K562 (cell line): Measurements from ENCODE around the gene WDR47. TPM values are rescaled to one million over a fixed set of nuclear protein-coding genes. Genes with fewer than 3 reads are reported as not detected.

Experiments
- EP400 ChIP-seq: fragments of 450-650 bp; IDR thresholded peaks from 2 replicates; pipeline ENCODE4 v1.6.1; 2017; ENCODE audit warnings: antibody characterized with exemption, mild to moderate bottlenecking, moderate library complexity
- GTF2A2 ChIP-seq: IDR thresholded peaks from 2 replicates; pipeline ENCODE4 v1.6.1; 2016; ENCODE audit warnings: mild to moderate bottlenecking, missing genetic modification characterization, missing compliant biosample characterization
- MGA ChIP-seq: fragments of 450-650 bp; IDR thresholded peaks from 2 replicates; pipeline ENCODE4 v1.6.1; 2016; ENCODE audit warnings: mild to moderate bottlenecking, moderate library complexity
- MLX ChIP-seq, 2 experiments: fragments of 450-650 bp in 1 of 2; sonication (generic) in 1 of 2; formaldehyde crosslinking; conservative IDR thresholded peaks; 2 replicates each; pipeline versions ENCODE4 v1.4.0 to v1.8.1; 2020 to 2022; ENCODE audit warnings: mild to moderate bottlenecking in 1 of 2, missing genetic modification reagents in 1 of 2
- NBN ChIP-seq: fragments of 450-650 bp; IDR thresholded peaks from 2 replicates; pipeline ENCODE4 v1.6.1; 2016; ENCODE audit warnings: low read depth, mild to moderate bottlenecking
- NFE2 ChIP-seq: IDR thresholded peaks from 2 replicates; pipeline ENCODE4 v1.6.1; 2014; ENCODE audit warnings: antibody characterized with exemption, low read depth
- PHF20 ChIP-seq: fragments of 450-650 bp; IDR thresholded peaks from 2 replicates; pipeline ENCODE4 v1.6.1; 2018; ENCODE audit not compliant: partially characterized antibody
- PKNOX1 ChIP-seq: fragments of 450-650 bp; IDR thresholded peaks from 2 replicates; pipeline ENCODE4 v1.6.1; 2016
- RAD51 ChIP-seq: fragments of 450-650 bp; IDR thresholded peaks from 2 replicates; pipeline ENCODE4 v1.7.1; 2016; ENCODE audit warnings: low read depth, mild to moderate bottlenecking, borderline replicate concordance
- RBM25 ChIP-seq: fragments of 200-400 bp; formaldehyde crosslinking; IDR thresholded peaks from 2 replicates; pipeline ENCODE4 v1.6.1; 2018; ENCODE audit warnings: low read length, low read depth, moderate library complexity; ENCODE audit not compliant: severe bottlenecking
- TCFL5 ChIP-seq: fragments of 250-450 bp; sonication (Bioruptor Pico); conservative IDR thresholded peaks from 2 replicates; pipeline ENCODE4 v1.6.1; 2021; ENCODE audit warnings: mild to moderate bottlenecking, moderate library complexity, matching md5 sums
- polyA plus RNA-seq, 8 experiments: library from polyadenylated mRNA; depleted of rRNA in 4 of 8; stranded (reverse) in 5 of 8; unstranded in 3 of 8; fragments of >200 nt; fragmentation: Nextera tagmentation in 2 of 8; fragmentation: Illumina TruSeq in 1 of 8; extraction: Ambion mirVana in 2 of 8; extraction: Trizol in 1 of 8; gene quantifications; 2 replicates each; pipeline versions ENCODE4 v1.2.1 to v1.2.3, GENCODE V29; 2011 to 2014; ENCODE audit warnings: inconsistent platforms in 1 of 8, missing spikeins in 1 of 8
- total RNA-seq, 7 experiments: library from RNA; depleted of rRNA in 6 of 7; stranded (reverse); fragments of >200 nt in 6 of 7; fragmentation: Illumina TruSeq in 2 of 7; extraction: Trizol in 2 of 7; gene quantifications; 2 replicates each; pipeline versions ENCODE4 v1.2.1 to v1.2.3, GENCODE V29; 2011 to 2021; ENCODE audit warnings: low replicate concordance in 1 of 7
- TF ChIP-seq, protein P1 (sequence below): fragments of 450-650 bp; formaldehyde crosslinking; IDR thresholded peaks from 2 replicates; pipeline ENCODE4 v1.4.0; 2020; ENCODE audit warnings: mild to moderate bottlenecking

Gene WDR47
- total and polyA plus RNA-seq, 9 of the 15 experiments (the other 6 are each of a cell fraction or from before 2014, with no cell fraction given): 1.3 to 10.1 (median 4.9) TPM

DNA sequence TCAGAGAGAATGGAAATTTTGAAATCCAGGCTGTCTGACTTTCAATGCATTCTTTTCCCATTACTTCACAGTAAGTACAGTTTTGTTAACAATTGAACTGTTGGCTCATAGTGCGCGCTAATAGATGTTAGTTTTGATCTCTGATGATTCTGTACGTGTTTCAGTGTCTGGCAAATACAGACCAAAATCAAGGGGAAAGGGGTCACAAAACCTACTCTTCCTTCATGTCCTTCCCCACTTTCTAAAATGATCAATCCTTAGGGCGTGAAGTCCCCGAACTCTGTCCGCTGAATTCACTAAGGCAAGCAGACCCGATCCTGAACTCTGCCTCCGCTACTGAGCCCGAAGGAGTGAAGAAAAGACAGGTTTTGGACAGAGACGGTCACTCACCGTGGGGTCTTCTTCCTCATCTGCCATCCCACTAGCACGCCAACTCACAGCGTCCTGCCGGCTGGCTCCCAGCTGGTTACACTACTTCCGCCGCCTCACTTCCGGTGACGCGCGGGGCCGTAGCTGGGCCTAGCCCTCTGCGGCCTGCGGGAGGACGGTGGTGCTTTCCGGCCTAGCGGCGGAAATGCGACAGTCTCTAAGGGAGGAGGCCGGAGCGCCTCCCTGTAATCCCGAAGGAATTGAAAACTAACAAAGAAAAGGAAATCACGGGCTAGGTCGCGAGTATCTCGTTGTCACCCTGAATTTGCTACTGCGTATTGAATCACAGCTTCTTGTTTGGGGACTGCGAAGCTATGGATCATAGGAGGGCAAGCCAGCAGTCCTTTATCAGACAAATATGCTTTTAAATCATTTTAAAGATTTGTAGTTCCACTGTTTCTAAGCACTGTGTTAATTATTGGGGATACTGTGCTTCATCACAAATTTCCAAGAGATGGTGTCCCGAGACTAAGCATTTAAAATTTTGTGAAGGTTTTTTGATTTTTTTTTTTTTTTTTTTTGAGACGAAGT is 33.9 kb upstream of the WDR47 start, which contains the start of gene TAF13 (continued):
- TF ChIP-seq RAD51 (no peak), PKNOX1 (peak; percentile 72), TCFL5 (CRISPR knock-in tag) (no peak), MGA (peak; percentile 12; the same call in 1 of the 2 replicates), NBN (peak; percentile 79), EP400 (peak; percentile 92), NFE2 (peak; percentile 24; the same call in 1 of the 2 replicates), GTF2A2 (tag) (no peak), PHF20 (peak; percentile 94), RBM25 (no peak), MLX (CRISPR knock-in tag; conservative IDR thresholded peaks at IDR 0.05) (peak in 1 of 2 experiments; percentile 75; a peak in 1 of 4 replicates)
- TF ChIP-seq, protein P1, sequence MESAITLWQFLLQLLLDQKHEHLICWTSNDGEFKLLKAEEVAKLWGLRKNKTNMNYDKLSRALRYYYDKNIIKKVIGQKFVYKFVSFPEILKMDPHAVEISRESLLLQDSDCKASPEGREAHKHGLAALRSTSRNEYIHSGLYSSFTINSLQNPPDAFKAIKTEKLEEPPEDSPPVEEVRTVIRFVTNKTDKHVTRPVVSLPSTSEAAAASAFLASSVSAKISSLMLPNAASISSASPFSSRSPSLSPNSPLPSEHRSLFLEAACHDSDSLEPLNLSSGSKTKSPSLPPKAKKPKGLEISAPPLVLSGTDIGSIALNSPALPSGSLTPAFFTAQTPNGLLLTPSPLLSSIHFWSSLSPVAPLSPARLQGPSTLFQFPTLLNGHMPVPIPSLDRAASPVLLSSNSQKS (CRISPR knock-in tag): no peak
